ENCODE measurements around the gene TUSC7. TPM values are rescaled to one million over a fixed set of nuclear protein-coding genes. Genes with fewer than 3 reads are reported as not detected.

Gene TUSC7
- total RNA-seq, 1 donor from 2014 or later = not detected

GRCh38 chr3:116757315-116757714 lies 47.7 kb downstream of the TUSC7 start:
- no peak overlapping the region for H3K4me3 ChIP-seq (ENCODE audit: low read length in 3 of 3)
- H3K9me3 ChIP-seq (ENCODE audit: control insufficient read depth in 3 of 3, low read length in 3 of 3) = no peaks in the 10 kb centered on the region
- H3K9ac ChIP-seq (ENCODE audit: low read depth in 1 of 3, low read length in 3 of 3) = no peak overlapping the region
- peaks cover 0 to 7% (median 0%) of the 10 kb centered on the region in 3 donors for H3K27me3 ChIP-seq (ENCODE audit: control insufficient read depth in 3 of 3, insufficient read depth in 3 of 3, low read length in 3 of 3)
- no peaks in the 10 kb centered on the region for H3K36me3 ChIP-seq (ENCODE audit: control insufficient read depth in 3 of 3, insufficient read depth in 3 of 3, low read length in 3 of 3)
- no peak overlapping the region for H3K27ac ChIP-seq (ENCODE audit: low read depth, low read length)
- no peaks in the 10 kb centered on the region for H3K4me1 ChIP-seq (ENCODE audit: control insufficient read depth in 3 of 3, insufficient read depth in 3 of 3, low read length in 3 of 3)

- H3K4me1 ChIP-seq (ENCODE audit: control insufficient read depth in 3 of 3, insufficient read depth in 3 of 3, low read length in 3 of 3) = no peaks in the 10 kb centered on the region
- no peak overlapping the region for H3K4me3 ChIP-seq (ENCODE audit: low read length in 3 of 3)
- peaks cover 0 to 7% (median 0%) of the 10 kb centered on the region in 3 donors for H3K27me3 ChIP-seq (ENCODE audit: control insufficient read depth in 3 of 3, insufficient read depth in 3 of 3, low read length in 3 of 3)
- H3K9me3 ChIP-seq (ENCODE audit: control insufficient read depth in 3 of 3, low read length in 3 of 3) = no peaks in the 10 kb centered on the region
- H3K36me3 ChIP-seq (ENCODE audit: control insufficient read depth in 3 of 3, insufficient read depth in 3 of 3, low read length in 3 of 3) = no peaks in the 10 kb centered on the region
- no peak overlapping the region for H3K9ac ChIP-seq (ENCODE audit: low read depth in 1 of 3, low read length in 3 of 3)
- no peak overlapping the region for H3K27ac ChIP-seq (ENCODE audit: low read depth, low read length)
Measured at GRCh38 chr3:116759316-116759715, 49.7 kb downstream of the TUSC7 start.
